ENCODE measurements around the gene HELZ. TPM values are rescaled to one million over a fixed set of nuclear protein-coding genes. Genes with fewer than 3 reads are reported as not detected.
"Not testable (repeated sequence)": the region's sequence is repeated elsewhere in the genome, so short reads cannot be mapped to it uniquely, and the experiment has no call there.

Gene HELZ
- total RNA-seq, 4 donors from 2014 or later, result 21.0 to 47.0 (median 38.9) TPM

- no peaks in the 10 kb centered on the region for H3K9me3 ChIP-seq
- ATAC-seq, result no peak
- no peaks in the 10 kb centered on the region for H3K4me1 ChIP-seq
- intact Hi-C loops (cut with DNase I; ENCODE audit: low total_unique reads), result no loop called here
- H3K36me3 ChIP-seq, result peaks cover 0 to 52% of the 10 kb centered on the region in 2 donors
- no peak overlapping the region for H3K27ac ChIP-seq
- H3K4me3 ChIP-seq, result no peak overlapping the region
- TF ChIP-seq POLR2A (IDR thresholded peaks at IDR 0.05) (no peak), CTCF (IDR thresholded peaks at IDR 0.05 in 4 of 5, conservative IDR thresholded peaks at IDR 0.05 in 1 of 5) (no peak)
- in situ Hi-C loops (cut with MboI; ENCODE audit: low sequenced_read_pairs in 4 of 4), result loop anchor here in 1 of 4 donors (25.0 kb wide), 1 partner anchor 439 kb away; no protein-coding TSS in a partner anchor
- no peaks in the 10 kb centered on the region for H3K27me3 ChIP-seq
- no peak for DNase-seq
Observed at GRCh38 chr17:67150826-67151225, 94.2 kb downstream of the HELZ start.

GRCh38 chr17:67148352-67148751, 96.6 kb downstream of the HELZ start:
- H3K4me3 ChIP-seq, result no peak overlapping the region
- intact Hi-C loops (cut with DNase I; ENCODE audit: low total_unique reads) (no loop called here), in situ Hi-C loops (cut with MboI; ENCODE audit: low sequenced_read_pairs in 4 of 4) (loop anchor here in 2 of 4 donors (25.0 kb wide), 2 partner anchors 411 to 436 kb away; no protein-coding TSS in a partner anchor)
- no peak for ATAC-seq
- no peaks in the 10 kb centered on the region for H3K9me3 ChIP-seq
- TF ChIP-seq POLR2A (IDR thresholded peaks at IDR 0.05), result no peak
- no peak for TF ChIP-seq CTCF (IDR thresholded peaks at IDR 0.05 in 4 of 5, conservative IDR thresholded peaks at IDR 0.05 in 1 of 5)
- no peak overlapping the region for H3K27ac ChIP-seq
- H3K27me3 ChIP-seq, result no peaks in the 10 kb centered on the region
- peaks cover 0 to 75% of the 10 kb centered on the region in 2 donors for H3K36me3 ChIP-seq
- no peaks in the 10 kb centered on the region for H3K4me1 ChIP-seq
- DNase-seq, result no peak

GRCh38 chr17:67145183-67145805, 99.7 kb downstream of the HELZ start:
- peaks cover 0 to 83% of the 10 kb centered on the region in 2 donors for H3K36me3 ChIP-seq
- ATAC-seq (no peak), DNase-seq (no peak)
- no peak overlapping the region for H3K4me3 ChIP-seq
- H3K9me3 ChIP-seq, result no peaks in the 10 kb centered on the region
- no peaks in the 10 kb centered on the region for H3K4me1 ChIP-seq
- intact Hi-C loops (cut with DNase I; ENCODE audit: low total_unique reads) (no loop called here), in situ Hi-C loops (cut with MboI; ENCODE audit: low sequenced_read_pairs in 4 of 4) (loop anchor here in 2 of 4 donors (25.0 kb wide), 2 partner anchors 408 to 433 kb away; no protein-coding TSS in a partner anchor)
- H3K27ac ChIP-seq, result no peak overlapping the region
- TF ChIP-seq CTCF (IDR thresholded peaks at IDR 0.05 in 4 of 5, conservative IDR thresholded peaks at IDR 0.05 in 1 of 5) (no peak), POLR2A (IDR thresholded peaks at IDR 0.05) (no peak)
- no peaks in the 10 kb centered on the region for H3K27me3 ChIP-seq

GRCh38 chr17:67143318-67143717, 101.7 kb downstream of the HELZ start:
- in situ Hi-C loops (cut with MboI; ENCODE audit: low sequenced_read_pairs in 4 of 4) (loop anchor here in 2 of 4 donors (25.0 kb wide), 2 partner anchors 406 to 431 kb away; no protein-coding TSS in a partner anchor), intact Hi-C loops (cut with DNase I; ENCODE audit: low total_unique reads) (no loop called here)
- no peaks in the 10 kb centered on the region for H3K4me1 ChIP-seq
- no peak overlapping the region for H3K4me3 ChIP-seq
- no peak for ATAC-seq
- no peaks in the 10 kb centered on the region for H3K27me3 ChIP-seq
- TF ChIP-seq POLR2A (IDR thresholded peaks at IDR 0.05), result no peak
- no peak for TF ChIP-seq CTCF (IDR thresholded peaks at IDR 0.05 in 4 of 5, conservative IDR thresholded peaks at IDR 0.05 in 1 of 5)
- H3K36me3 ChIP-seq, result peaks cover 0 to 73% of the 10 kb centered on the region in 2 donors
- H3K27ac ChIP-seq, result no peak overlapping the region
- DNase-seq, result no peak
- H3K9me3 ChIP-seq, result no peaks in the 10 kb centered on the region

- H3K27me3 ChIP-seq; H3K4me3 ChIP-seq; intact Hi-C loops (cut with DNase I; ENCODE audit: low total_unique reads); ATAC-seq; H3K9me3 ChIP-seq; H3K4me1 ChIP-seq; H3K27ac ChIP-seq; DNase-seq: not testable (repeated sequence)
- H3K36me3 ChIP-seq, result peaks cover 0 to 61% of the 10 kb centered on the region in 2 donors
- in situ Hi-C loops (cut with MboI; ENCODE audit: low sequenced_read_pairs in 4 of 4), result loop anchor here in 2 of 4 donors (25.0 kb wide), 2 partner anchors 405 to 430 kb away; no protein-coding TSS in a partner anchor
Observed at GRCh38 chr17:67142030-67142429, 103.0 kb downstream of the HELZ start.

Data from gastrocnemius medialis (tissue), 4 donors.